Occipital lobe (tissue), 2 donors: ENCODE measurements around the gene FGGY. TPM values are rescaled to one million over a fixed set of nuclear protein-coding genes. Genes with fewer than 3 reads are reported as not detected.
A peak's percentile ranks its signal among the peaks of the same experiment; 100 is the strongest.
"Not testable (repeated sequence)": the region's sequence is repeated elsewhere in the genome, so short reads cannot be mapped to it uniquely, and the experiment has no call there.

Source experiments
- DNase-seq: peaks from one replicate; lab custom pipeline; 2025; lab: John Stamatoyannopoulos, UW
- total RNA-seq: library from RNA; depleted of rRNA; stranded (reverse); fragments of >200 nt; gene quantifications from one replicate; pipeline ENCODE4 v1.2.3, GENCODE V29; 2014

The FGGY gene
- total RNA-seq, 1 donor from 2014 or later = 24.2 TPM

DNA sequence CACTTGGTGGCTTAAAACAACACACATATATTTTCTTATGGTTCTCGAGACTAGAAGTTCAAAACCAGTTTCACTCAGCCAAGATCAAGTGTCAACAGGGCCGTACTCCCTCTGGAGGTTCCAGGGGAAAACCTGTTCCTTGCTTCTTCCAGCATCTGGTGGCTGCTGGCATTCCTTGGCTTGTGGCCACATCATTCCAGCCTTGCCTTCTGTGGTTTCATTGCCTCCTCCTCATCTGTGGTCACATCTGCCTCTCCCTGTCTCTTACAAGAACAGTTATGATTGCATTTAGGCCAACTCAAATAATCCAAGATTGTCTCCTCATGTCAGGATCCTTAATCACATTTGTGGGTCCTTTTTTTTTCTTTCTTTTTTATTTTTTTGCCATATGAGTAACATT lies 277.2 kb downstream of the FGGY start:
- no peak for DNase-seq

DNA sequence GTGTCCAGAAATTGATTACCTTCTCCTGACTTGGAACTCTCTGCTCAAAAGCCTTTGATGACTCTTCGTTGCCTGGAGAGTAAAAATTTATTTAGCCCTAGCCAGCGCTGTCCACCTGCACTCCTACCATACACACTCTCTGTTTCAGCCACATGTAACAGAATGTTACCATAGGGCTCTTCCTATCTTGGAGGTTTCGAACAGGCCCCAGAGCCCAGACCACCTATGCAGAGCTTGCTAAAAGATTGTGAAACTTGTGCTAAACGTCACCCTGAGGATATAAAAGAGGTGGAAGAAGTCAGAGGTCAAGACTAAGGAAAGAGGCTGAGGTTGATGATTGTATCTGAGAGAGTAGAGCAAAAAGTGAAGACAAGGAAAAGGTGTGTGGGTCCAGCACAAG lies 280.9 kb downstream of the FGGY start:
- DNase-seq = no peak

- no peak for DNase-seq
Measured at GRCh38 chr1:59579222-59579621, 282.3 kb downstream of the FGGY start.

GRCh38 chr1:59580257-59580656 lies 283.4 kb downstream of the FGGY start:
- no peak for DNase-seq

- not testable (repeated sequence) for DNase-seq
Measured at GRCh38 chr1:59592410-59592809, 295.5 kb downstream of the FGGY start.

DNA sequence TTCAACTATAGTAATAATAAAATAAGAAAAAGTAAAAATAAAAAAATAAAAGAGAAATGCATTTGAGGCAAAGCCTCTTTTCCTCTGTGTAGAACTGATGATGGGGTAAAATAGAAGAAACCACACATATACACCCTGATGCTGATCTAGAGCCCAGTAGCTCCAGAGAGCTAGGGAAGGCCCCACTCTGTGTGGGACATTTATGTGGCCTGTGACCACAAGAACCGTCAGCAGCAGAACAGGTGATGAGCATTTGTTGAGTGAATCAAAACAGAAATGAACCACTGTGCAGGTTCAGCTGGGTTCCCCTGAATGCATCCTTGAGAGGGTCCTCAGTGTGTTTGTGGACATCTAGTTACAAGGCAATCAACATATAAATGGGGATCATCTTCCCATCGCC lies 296.0 kb downstream of the FGGY start:
- DNase-seq = no peak

- no peak for DNase-seq
Measured at GRCh38 chr1:59593798-59594790, 297.2 kb downstream of the FGGY start.

- DNase-seq = no peak
Measured at GRCh38 chr1:59595774-59596173, 298.9 kb downstream of the FGGY start.

DNA sequence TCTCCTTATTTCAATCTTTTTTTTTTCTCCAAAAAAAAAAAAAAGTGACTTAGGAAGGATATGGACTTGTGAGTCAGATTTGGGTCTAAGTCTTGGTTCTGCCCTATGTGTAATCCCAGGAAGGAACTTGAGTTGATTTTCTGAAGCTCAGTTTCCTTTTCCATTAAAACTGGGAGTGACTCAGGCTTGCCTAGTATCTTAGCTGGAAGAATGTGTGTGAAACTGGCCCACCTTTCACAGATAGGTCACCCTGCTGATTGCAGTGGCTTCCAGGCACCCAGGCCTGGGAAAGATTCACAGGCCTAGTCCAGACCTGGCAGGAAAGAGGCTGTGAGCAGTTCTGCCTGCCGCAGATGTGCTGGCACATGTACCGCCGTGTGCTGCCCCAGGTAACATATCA lies 299.5 kb downstream of the FGGY start:
- no peak for DNase-seq

GRCh38 chr1:59596956-59597355 lies 300.1 kb downstream of the FGGY start:
- DNase-seq = no peak

DNA sequence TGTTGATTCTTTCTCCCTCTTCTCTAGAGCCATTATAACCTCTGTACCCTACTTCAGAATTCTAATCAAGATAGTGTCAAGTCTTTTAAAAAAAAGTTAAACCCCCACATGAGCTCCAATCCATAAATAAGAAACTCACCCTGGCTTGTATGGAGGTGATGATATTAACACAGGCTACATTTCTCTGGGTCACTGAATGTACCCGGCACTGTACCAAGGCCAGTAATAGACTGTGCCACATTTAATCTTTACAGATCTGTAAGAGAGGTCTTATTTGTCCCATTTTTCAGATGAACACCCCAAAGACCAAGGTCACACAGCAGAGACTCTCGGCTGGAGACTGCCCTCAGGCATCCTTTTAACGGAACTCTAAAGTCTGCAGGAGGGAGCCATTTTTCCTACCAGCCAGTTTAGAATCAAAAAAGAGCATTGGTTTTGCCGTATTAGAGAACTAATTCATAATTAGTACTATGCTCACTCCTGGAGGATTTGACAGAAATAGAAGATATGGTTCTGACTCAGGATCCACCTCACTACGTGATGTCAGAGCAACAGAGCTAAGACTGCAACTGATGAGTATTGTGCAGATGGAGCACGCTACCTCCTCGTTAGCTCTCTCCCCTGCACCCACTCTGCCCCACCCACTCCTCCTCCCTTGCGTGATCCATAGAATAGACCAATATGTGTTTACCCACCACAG lies 300.7 kb downstream of the FGGY start:
- no peak for DNase-seq

DNA sequence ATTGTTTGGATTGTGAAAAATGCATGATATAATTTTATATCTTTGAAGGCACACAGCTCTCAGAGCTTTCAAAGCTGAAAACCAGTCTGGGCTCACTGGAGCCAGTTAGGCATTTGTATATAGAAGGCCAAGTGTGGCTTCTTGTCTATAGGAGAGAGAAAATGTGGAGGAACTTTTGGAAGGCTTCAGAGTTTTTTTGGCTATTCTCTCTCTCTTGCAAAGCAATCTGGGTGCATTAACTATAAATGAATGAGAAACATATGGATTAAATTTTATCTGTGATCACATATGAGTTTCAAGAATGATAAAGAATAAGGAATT lies 301.2 kb downstream of the FGGY start:
- no peak for DNase-seq

GRCh38 chr1:59601041-59601441 lies 304.1 kb downstream of the FGGY start:
- peak; percentile 12 for DNase-seq

DNA sequence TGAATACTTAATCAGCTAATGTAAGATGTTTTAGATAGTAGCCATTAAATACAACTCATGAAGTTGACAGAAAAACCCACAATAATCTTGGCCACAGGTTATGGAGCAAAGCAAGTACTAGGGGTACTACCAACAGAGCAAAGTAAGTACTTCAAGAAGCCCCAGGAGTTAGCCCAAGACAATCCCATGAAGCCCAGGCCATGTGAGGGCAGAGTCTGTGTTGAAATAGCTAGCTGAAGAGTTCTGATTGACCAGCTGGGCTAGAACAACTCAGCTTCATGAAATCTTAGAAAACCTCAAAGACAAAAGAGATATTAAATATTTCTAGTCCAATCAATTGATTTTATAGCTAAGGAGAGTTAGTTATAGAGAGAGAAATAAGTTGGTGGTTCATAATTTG lies 304.9 kb downstream of the FGGY start:
- no peak for DNase-seq

DNA sequence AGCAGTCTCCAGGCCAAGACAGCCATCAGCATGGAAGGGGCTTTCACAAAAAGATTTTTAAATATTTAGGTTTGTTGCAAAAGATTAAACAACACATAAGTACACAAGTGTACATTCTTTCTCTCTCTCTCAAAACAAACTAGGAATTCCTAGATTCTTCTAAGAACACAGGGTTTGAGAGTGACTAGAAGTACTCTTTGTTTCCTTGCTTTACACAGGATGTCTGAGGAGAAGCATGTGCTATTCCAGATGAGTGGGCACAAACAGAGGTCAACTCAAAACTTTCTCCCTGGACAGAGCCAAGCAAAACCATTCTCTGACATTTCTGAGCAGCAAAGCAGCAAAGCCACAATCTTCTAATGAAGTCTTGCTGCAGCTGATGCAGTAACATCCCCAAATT lies 307.3 kb downstream of the FGGY start:
- no peak for DNase-seq

DNA sequence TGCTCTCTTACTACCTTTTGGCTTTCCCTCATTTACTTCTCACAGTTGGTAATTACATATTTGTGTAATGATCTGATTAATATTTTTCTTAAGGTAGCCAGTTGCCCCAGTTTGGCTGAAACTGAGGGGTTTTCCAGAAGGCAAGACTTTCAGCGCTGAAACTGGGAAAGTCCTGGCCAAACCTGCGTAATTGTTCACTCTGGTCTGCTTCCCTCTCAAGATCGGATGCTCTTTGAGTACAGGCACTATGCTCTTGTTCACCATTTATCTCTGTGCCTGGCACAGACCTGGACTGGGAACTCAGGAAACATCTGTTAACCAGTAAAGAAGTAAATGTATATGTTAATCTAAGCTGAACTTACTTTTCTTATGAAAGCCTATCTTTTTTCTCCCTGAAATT lies 308.3 kb downstream of the FGGY start:
- no peak for DNase-seq

- no peak for DNase-seq
Measured at GRCh38 chr1:59605761-59606160, 308.9 kb downstream of the FGGY start.

DNA sequence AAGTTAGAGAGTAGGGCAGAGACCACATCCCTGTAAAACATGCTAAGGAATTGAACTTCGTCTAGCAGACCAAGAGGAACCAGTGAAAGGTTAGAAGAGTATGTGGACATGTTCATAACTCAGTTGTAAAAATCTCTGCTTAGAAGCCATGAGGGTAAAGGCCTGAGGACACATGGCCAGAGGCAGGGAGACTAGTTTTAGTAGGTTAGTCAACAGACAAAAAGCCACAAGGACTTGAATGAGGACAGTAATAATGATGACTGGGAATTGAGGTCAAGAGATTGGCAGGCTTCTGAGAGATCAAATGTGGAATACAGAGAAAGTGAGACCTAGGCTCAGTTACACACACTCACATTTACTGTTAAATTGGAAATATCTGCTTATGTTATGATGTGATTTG lies 312.4 kb downstream of the FGGY start:
- no peak for DNase-seq

- DNase-seq = not testable (repeated sequence)
Measured at GRCh38 chr1:59610499-59610898, 313.6 kb downstream of the FGGY start.

- DNase-seq = no peak
Measured at GRCh38 chr1:59617434-59617833, 320.5 kb downstream of the FGGY start.

DNA sequence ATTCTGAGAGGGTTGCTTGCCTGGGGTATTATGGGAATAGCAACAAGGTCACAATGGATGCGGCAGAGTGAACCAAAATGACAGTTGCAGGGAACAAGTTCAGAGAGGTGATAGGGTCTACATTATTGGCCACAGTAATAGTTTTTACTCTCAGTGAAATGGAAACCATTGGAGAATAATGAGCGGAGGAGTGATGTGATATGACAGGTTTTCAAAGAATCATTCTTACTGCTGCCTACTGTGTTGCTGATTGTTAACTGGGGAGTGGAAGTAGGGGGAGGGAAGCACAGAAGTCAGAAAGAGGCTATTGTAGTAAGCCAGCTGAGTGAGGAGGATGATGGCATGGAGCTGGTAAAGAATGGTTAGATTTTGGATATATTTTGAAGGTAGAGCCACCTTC lies 322.7 kb downstream of the FGGY start:
- no peak for DNase-seq

DNA sequence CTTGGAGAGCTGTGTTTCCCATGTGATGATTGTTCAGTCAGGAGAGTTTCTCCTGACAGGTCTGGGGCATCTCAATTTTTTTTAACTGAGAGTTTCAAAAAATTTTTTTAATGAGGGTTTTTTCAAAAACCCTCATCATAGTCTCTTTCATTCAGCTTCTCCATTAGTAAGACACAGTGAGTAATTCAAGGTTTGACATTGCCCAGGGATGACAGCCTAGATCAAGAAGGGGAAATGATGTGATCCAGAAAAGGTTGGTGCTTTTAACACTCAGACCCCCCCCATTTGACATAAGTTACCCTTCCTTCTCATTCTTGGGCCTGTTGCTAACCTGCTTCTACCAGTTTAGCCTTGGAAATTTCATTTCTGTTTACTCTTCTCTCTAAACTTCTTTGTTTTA lies 328.5 kb downstream of the FGGY start:
- DNase-seq = no peak
